ENCODE measurements around the gene POLR3B. TPM values are rescaled to one million over a fixed set of nuclear protein-coding genes. Genes with fewer than 3 reads are reported as not detected.

The POLR3B gene
- total and polyA plus RNA-seq, 7 donors: 1.8 to 5.4 (median 4.0) TPM

DNA sequence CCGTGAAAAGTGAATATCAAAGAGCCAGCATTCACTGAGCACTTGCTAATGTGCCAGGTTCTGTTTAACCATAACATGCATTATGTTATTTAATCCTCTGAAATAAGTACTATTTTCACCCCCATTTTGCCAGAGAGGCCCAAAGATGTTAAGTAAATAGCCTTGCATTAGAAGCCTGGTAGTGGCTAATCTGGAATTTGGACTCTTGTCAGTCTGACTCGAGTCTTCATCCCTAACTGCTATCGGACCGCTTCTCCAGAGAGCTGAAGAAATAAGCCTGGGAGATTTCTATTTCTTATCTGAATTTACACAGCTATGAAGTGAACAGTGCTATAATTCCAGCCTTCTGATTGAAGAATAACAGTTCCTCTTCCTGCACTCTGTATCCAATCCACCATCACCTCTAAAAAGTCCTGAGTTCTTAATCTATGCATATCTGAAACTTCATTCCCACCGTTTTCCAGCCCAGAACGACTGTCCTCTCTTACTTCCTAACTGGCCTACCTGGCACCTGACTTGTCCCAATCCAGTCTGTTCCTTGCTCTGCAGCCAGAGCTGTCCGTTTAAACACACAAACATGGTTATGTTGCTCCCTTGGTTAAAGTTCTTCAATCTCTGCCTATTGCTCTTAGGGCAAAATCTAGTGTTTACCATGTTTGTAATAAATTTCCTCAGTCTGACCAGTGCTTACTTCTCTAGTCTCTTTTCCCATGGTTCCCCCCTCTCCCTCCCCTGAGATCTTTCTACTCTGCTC lies 2.3 kb downstream of the POLR3B start:
- Histone ChIP-seq H3K27ac (no peak overlapping the region), H3K4me1 (peaks cover 0 to 15% (median 14%) of the 10 kb centered on the region in 4 donors), H3K9me3 (no peaks in the 10 kb centered on the region), H3K4me3 (no peak overlapping the region), H3K36me3 (peaks cover 0 to 7% (median 0%) of the 10 kb centered on the region in 4 donors), H3K27me3 (no peaks in the 10 kb centered on the region)
- DNase-seq: no peak
- WGBS, 2 donors: 75 to 89% methylated on average over 7 of the region's 7 CpGs
- TF ChIP-seq POLR2A (IDR thresholded peaks at IDR 0.05) (no peak), POLR2AphosphoS5 (IDR thresholded peaks at IDR 0.05) (no peak), EP300 (IDR thresholded peaks at IDR 0.05) (no peak)
- TF ChIP-seq, protein P1, sequence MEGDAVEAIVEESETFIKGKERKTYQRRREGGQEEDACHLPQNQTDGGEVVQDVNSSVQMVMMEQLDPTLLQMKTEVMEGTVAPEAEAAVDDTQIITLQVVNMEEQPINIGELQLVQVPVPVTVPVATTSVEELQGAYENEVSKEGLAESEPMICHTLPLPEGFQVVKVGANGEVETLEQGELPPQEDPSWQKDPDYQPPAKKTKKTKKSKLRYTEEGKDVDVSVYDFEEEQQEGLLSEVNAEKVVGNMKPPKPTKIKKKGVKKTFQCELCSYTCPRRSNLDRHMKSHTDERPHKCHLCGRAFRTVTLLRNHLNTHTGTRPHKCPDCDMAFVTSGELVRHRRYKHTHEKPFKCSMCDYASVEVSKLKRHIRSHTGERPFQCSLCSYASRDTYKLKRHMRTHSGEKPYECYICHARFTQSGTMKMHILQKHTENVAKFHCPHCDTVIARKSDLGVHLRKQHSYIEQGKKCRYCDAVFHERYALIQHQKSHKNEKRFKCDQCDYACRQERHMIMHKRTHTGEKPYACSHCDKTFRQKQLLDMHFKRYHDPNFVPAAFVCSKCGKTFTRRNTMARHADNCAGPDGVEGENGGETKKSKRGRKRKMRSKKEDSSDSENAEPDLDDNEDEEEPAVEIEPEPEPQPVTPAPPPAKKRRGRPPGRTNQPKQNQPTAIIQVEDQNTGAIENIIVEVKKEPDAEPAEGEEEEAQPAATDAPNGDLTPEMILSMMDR (IDR thresholded peaks at IDR 0.05): no peak
- intact Hi-C loops (cut with DNase I): loop anchor here (5.0 kb wide), 4 partner anchors 58 to 732 kb away; partner anchors contain the start of genes CKAP4, CRY1, RIC8B and TCP11L2

DNA sequence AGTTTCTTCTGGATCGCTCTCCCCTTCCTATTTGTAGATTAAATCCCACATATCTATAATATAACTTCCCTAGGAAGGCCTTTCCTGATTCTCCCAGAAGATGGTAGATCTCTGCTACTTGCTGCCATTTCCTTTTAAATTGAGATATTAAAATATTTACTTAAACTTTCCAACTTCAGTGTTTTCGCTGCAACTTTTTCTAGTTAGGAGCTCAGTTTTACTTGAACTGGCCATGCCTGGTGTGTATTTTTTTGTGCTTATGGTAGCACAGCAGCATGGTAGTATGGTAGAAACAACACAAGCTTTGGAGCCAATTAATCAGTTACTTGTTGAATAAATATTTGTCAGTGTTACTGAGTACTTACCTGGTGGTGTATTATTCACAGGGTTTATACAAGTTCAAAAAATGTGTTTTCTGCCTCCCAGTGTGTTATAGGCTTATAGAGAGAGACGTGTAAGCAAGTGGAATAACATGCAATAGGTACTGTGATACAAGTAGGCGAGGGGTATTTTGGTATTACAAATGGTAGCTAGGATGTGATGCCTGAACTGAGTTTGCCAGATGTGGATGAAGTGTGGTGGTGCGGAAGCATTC lies 2.9 kb downstream of the POLR3B start:
- peaks cover 0 to 15% (median 14%) of the 10 kb centered on the region in 4 donors for H3K4me1 ChIP-seq
- no peak overlapping the region for H3K27ac ChIP-seq
- H3K9me3 ChIP-seq: no peaks in the 10 kb centered on the region
- intact Hi-C loops (cut with DNase I): no loop called here
- 94 to 96% methylated on average over 5 of the region's 5 CpGs for WGBS, 2 donors
- DNase-seq: no peak
- TF ChIP-seq, protein P1 (IDR thresholded peaks at IDR 0.05): no peak
- no peak for TF ChIP-seq EP300 (IDR thresholded peaks at IDR 0.05)
- no peak for TF ChIP-seq POLR2AphosphoS5 (IDR thresholded peaks at IDR 0.05)
- TF ChIP-seq POLR2A (IDR thresholded peaks at IDR 0.05): no peak
- H3K36me3 ChIP-seq: peaks cover 0 to 7% (median 0%) of the 10 kb centered on the region in 4 donors
- no peaks in the 10 kb centered on the region for H3K27me3 ChIP-seq
- no peak overlapping the region for H3K4me3 ChIP-seq

DNA sequence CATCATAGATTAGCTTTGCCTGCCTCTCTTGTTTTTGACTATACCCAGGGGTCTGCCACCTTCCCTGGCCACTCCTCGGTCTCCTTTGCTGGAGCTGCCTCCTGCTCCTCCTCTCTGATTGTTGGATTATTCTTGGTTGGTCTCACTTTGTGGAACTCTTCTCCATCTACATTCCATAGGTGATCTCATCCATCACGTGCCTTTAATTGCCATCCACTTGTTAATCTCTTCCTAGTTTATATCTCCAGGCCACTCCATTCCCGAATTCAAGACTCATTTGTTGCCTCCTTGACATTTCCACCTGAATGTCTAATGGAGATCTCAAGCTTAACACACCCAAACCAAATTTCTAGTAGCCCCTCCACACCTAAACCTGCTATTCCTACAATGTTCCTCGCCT lies 5.4 kb downstream of the POLR3B start:
- peaks cover 0 to 17% (median 0%) of the 10 kb centered on the region in 4 donors for H3K36me3 ChIP-seq
- H3K4me3 ChIP-seq: no peak overlapping the region
- intact Hi-C loops (cut with DNase I): no loop called here
- H3K4me1 ChIP-seq: peaks cover 0 to 9% (median 7%) of the 10 kb centered on the region in 4 donors
- no peaks in the 10 kb centered on the region for H3K9me3 ChIP-seq
- H3K27me3 ChIP-seq: no peaks in the 10 kb centered on the region
- H3K27ac ChIP-seq: no peak overlapping the region
- WGBS, 2 donors: 91 to 92% methylated on average over 4 of the region's 4 CpGs
- DNase-seq: no peak
- TF ChIP-seq POLR2A (IDR thresholded peaks at IDR 0.05) (no peak), POLR2AphosphoS5 (IDR thresholded peaks at IDR 0.05) (no peak), EP300 (IDR thresholded peaks at IDR 0.05) (no peak)
- TF ChIP-seq, protein P1 (IDR thresholded peaks at IDR 0.05): no peak

DNA sequence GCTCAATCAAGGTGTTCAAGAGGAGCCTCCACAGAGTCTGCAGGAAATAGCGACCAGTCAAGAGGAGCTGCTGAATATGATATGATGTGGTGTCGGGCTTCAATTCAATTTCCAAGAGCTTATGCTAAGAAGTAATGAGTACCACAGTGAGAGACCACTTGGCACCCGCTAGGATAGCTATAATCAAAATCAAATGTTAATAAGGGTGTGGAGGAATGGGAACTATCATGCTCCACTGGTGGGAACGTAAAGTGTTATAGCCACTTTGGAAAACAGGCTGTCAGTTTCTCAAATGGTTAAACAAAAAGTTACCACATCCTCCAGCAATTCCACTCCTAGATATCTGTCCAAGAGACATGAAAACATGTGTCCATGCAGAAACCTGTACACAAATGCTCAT lies 6.7 kb downstream of the POLR3B start:
- peaks cover 0 to 21% (median 0%) of the 10 kb centered on the region in 4 donors for H3K36me3 ChIP-seq
- H3K27me3 ChIP-seq: no peaks in the 10 kb centered on the region
- no peak overlapping the region for H3K4me3 ChIP-seq
- DNase-seq: no peak
- TF ChIP-seq EP300 (IDR thresholded peaks at IDR 0.05): no peak
- no peak for TF ChIP-seq POLR2AphosphoS5 (IDR thresholded peaks at IDR 0.05)
- TF ChIP-seq, protein P1 (IDR thresholded peaks at IDR 0.05): no peak
- TF ChIP-seq POLR2A (IDR thresholded peaks at IDR 0.05): no peak
- H3K27ac ChIP-seq: no peak overlapping the region
- 93 to 98% methylated on average over 4 of the region's 4 CpGs for WGBS, 2 donors
- no peaks in the 10 kb centered on the region for H3K9me3 ChIP-seq
- intact Hi-C loops (cut with DNase I): no loop called here
- peaks cover 0 to under 1% (median 0%) of the 10 kb centered on the region in 4 donors for H3K4me1 ChIP-seq
